HG03521 (cell line): ENCODE data around the gene MBD6.

Experiments used
- ATAC-seq: cut with Tn5 transposase; IDR thresholded peaks from one replicate; pipeline ENCODE4 v1.9.1; 2021; ENCODE audit warnings: mild to moderate bottlenecking, moderate library complexity; ENCODE audit not compliant: unreplicated experiment

MBD6 gene, protein sequence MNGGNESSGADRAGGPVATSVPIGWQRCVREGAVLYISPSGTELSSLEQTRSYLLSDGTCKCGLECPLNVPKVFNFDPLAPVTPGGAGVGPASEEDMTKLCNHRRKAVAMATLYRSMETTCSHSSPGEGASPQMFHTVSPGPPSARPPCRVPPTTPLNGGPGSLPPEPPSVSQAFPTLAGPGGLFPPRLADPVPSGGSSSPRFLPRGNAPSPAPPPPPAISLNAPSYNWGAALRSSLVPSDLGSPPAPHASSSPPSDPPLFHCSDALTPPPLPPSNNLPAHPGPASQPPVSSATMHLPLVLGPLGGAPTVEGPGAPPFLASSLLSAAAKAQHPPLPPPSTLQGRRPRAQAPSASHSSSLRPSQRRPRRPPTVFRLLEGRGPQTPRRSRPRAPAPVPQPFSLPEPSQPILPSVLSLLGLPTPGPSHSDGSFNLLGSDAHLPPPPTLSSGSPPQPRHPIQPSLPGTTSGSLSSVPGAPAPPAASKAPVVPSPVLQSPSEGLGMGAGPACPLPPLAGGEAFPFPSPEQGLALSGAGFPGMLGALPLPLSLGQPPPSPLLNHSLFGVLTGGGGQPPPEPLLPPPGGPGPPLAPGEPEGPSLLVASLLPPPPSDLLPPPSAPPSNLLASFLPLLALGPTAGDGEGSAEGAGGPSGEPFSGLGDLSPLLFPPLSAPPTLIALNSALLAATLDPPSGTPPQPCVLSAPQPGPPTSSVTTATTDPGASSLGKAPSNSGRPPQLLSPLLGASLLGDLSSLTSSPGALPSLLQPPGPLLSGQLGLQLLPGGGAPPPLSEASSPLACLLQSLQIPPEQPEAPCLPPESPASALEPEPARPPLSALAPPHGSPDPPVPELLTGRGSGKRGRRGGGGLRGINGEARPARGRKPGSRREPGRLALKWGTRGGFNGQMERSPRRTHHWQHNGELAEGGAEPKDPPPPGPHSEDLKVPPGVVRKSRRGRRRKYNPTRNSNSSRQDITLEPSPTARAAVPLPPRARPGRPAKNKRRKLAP

DNA sequence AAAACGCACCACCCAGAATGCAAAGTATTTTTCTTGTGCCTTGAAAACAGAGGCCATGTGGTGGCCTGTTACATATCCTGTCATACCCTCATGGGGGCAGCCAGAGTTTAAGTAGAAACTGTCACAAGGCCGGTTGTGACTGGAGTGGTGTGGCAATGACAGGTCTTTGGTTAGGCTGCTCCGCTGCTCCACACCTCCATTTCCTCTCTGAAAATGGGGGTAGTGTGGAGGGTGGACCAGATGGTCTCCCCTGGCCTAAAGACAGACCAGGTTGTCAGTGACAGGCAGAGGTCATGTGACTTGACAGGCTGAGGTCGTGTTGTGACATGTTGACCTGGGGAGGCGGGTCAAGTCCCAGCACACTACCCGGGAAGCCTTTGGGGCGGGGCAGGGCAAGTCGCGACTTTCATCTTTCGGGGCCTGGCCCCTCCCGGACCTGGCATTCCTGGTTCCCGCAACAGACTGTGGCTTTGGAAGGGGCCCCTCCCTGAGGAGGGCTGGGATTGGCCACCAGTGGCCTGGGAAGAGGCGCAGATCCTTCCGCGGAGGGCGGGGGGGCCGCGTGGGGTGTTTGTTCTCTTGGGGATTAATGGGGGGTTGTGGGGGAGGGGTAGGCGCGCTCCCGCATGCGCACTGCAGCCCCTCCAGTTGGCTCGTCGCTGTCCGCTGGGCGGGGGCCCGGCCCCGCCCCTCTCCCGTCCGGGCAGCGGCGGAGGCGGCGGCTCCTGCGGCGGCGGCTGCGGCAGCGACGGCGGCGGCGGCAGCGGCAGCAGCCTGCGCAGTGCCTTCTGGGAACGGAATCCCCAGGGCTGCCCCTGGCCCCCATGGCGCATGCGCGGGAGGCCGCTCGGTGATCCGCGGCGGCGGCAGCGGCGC is at the start of gene MBD6:
TSS of gene MBD6 (plus strand) at position 814 of the 876 bp plus-strand sequence. CDS start 1,480 bp downstream, outside the sequence.
- peak; percentile 33 for ATAC-seq

DNA sequence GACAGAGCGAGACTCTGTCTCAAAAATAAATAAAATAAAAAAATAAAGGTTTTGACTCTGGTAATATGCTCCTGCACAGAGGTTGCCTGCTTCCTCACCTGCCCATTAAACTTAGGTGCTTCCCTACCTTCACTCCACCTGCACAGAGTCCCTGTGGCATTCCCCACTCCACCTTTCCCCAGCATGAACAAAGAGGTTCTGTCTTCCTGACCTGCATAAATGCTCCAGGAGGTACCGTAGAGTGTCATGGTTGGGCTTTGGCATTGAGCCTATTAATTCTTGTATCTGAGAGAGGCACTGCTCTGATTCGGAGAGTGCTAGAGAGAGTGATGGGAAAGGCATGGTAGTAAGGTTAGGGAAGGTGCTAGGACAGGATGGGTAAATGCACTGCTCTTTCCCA is 49.2 kb upstream of the MBD6 start:
- ATAC-seq, result no peak

DNA sequence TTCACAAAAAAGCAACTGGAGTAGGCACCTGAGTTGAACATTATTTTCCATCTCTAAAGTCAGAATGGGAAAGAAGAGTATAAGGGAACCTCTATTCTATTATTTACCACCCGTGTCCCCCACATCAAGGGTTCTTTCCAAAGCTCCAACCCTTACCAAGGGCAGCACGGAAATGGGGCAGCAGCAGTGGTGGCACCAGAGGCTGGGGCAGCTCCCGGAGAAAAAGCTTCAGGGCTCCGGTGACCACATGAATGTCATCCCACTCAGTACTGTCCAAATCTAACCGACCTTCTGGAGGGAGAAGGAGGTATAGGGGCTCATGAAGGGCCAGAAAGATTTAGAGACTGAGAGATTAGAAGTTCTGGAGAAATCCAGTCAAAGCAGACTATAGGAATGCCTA is 48.7 kb upstream of the MBD6 start:
- no peak for ATAC-seq

DNA sequence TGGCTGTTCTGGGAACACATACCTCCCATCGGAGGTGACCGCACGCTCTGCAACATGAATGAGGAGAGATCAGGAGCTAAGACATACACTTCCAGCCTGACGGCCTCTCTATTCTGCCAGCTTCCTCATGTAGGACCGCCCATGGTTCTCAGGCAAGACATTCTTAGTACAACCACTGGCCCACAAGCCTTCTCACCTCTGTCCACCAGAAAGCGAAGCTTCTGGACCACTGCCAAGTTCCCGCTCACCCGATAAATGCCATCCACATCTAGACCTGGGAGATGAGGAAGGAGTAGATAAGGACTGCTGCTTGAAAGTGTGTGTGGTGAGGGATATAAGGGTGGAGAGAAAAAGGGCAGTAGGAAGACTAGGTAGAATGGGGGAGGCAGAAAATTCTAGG is 48.2 kb upstream of the MBD6 start:
- ATAC-seq, result no peak

DNA sequence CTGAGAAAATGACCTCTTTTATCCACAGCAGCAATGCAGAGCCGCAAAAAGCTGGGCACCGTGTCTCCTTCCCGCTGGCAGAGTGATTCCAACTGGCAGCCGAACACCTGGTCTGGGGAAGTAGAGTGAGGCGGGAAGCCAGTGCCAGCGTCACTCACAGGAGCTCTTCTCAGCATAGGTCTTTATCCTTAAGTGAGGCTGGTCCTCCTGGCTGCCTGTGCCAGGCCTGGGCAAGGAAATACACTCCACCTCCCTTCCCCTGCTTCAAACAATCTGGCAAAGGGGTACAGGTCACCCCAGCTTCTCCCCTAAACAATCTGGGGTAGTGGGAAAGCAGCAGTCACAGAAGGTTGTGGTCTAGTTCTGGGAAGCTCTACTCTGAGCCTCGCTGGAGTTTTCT is 47.8 kb upstream of the MBD6 start:
- ATAC-seq, result no peak

DNA sequence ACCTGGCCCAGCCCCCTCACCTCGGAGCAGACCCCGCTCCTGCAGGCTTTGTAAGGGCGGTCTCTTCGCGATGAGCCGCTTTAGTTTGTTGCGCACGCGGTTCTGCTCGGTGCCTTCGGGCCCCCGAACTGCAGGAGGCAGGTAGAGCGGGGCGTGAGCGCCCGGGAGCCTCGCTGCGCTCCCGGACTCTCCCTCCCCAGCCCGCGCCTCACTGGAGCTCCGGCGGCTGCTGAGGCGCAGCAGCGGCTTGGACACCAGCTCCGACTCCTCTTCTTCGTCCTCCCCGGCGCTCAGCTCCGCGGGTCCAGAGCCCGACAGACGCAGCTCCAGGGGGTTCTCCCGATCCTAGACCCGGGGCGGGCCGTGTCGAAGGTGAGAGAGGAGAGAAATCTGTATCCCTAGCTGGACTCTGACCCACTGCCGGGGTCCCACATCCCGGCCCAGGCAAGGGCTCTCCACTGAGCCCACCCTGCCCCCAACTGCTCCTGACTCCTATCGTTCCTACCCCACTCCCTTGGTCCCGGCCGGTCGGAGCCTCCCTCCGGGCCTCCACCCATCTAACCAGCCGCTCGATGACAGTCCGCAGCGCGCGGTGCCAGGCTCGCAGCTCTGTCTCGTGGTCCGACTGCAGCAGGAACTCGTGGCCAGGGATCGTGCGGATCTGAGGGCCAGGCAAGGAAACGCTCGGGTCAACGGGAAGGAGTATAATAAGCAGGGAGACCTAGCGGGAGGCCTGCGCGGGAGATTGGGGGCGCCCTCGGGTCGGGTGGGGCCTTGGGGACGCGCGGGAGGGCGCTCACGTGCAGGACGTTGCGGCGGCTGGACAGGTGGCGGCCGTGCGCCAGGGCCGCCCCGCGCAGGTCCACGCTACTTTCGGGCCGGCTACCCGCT is 47.1 kb upstream of the MBD6 start:
- ATAC-seq, result no peak

DNA sequence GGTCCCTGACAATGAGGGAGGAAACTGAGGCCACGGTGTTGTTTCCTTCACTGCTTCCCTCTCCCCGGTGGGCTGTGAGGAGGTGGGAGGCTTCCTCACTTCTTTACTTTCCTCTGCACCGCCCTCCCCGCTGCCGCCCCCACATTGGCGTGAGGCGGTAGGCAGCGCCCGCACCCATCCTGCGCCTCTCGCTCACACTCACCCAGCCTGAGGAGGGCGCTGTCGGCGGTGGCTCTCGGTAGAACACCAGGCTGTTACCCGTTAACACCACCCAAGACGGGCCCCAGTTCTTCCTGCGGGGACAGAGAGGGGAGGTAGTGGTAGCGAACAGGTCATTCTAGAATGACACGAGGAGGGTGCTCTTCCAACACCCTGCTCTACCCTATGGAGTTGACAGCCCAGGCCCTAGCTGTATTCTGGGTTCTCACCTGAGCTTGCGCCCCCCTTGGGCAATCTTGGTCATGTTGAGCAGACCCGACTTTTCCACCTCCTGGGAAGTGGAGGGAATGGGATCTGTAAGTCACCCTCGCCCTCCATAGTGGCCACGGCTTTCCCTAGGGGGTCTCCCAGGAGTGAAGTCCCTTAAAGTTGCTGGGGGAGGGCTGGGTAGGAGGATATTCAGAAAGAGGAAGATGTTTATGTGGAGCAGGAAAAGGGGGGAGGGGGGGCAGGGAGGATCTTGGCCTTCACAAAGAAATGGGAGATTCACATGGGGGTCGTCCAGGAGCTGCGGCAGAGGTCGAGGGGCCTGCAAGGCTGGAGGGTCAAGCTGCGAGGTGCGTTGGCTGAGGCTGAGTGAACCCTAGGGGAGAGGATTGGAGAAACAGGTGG is 46.2 kb upstream of the MBD6 start:
- no peak for ATAC-seq

DNA sequence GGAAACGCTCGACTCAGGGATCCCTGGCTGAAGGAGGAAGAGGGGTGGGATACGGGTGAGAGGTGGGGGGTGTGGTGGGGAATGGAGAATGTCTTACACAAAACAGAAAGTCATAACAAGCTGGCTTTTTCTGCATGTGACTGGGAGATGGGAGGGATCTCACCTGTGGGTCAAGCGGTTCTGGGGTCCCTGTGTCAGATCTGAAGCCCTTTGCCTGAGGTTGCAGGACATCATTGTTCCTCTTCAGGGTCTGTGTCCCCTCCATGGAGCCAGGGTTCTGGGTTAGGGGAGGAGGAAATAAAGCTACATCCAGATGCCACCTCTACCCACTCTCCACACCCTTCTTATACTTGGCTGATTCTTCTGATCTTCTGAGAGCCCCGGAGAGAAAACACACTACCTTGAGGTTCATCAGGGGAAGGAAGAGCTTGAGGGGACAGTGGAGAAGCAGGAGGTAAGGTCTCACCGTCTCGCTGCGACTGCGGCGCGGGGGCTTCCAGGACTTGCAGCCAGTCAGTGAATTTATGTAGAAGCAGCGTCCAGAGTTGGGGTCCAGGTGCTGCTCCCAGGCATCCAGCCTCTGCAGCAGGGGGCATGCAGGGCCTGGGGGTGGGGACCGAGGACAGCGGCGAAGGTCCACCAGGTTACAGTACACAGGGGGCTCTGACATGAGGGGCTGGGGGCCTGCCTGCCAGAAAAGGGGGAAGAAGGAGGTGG is 45.5 kb upstream of the MBD6 start:
- no peak for ATAC-seq

DNA sequence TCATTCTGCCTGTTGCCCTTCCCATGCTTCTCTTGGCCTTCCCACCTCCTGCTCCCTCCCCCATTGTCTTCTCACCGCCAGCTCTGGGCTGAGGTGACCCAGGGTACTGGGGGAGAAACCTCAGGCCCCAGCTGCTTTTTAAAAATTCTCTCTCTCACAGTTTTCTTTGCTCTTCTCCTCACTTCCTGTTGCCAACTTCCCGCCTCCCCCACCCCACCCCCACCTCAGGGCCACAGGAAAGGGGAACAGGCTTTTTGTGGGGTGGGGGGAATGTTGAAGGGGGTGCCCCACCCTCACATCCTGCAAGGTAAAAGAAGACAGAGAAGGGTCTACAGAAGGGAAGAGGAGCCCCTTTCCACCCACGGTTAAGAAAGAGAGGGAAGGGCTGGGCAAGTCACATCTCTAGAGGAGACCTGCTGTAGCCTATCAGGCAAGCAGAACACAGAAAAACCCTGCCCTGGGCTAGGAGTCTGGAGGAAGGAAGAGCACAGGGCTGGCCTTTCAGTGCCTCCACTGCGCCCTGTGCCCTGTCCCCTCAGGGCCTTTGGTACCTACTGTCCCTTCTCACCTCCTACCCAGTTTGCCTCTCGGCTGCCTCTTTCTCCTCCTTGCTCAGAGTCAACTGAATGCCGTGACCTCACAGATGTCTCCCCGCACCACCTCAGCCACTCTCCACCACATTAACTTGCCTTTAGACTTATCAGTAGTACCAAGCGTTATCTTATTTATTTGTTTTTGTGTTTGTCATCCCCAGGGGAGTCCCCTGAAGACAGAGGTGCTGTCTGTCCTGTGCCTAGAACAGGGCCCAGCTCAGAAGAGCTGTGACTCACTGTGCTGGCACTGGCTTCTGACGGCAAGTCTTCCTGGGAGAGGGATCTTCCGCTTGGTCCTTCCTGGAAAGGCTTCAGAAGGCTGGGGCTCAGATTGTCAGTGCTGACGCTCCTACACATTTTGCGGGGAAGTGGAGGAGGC is 44.6 kb upstream of the MBD6 start:
- ATAC-seq, result no peak

DNA sequence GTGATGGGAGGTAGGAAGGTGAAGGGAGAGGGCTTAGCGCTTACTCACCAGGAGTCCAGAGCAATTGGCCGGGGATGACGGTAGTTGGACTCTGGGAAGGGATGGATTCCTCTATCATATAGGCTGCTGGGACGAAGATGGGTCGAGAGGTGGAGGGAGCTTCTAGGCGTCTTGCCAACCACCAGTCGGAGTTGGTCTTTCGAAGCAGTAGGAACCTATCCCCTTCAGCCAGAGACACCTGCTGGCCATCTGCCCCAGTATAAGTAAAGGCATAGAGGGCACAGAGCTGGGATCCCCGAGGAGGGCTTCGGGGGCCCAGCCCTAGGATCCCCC is 43.6 kb upstream of the MBD6 start:
- no peak for ATAC-seq

DNA sequence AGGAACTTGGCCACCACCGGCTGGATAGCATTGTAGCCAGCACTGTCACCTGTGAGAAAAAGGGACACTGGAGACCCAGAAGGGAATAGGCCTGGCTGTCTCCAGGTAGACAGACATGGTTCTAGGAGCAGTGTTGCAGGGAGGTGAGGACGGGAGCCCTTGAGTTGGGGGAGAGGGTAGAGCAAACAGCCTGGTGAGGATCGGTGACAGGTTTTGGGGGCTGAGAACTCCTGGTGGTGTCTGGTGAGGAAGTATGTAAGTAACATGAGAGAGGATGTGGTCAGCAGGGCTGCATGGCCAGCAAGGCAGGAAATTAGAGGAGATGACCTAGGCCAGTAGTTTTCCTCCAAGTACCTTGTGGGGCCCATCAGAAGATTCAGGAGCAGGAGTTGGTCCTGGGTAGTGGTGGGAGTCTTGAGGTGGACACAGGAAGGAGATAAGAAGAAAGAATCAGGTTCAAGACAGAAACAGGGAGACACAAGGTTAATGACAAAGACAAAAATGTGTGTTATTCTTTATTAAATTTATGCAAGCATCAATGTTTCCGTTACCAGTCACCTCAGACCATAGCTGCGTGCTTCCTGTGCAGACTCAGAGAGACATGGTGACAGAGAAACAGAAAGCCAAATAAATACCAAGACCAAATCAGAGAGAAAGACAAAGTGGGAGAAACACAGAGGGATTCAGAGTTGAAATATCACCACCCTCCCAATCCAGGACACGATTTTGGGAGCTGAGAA is 43.1 kb upstream of the MBD6 start, which contains the start of gene ARHGAP9:
TSS of gene ARHGAP9 (minus strand) at position 491 of the 740 bp plus-strand sequence. CDS start at position 31, 460 bp downstream.
- peak; percentile 47 for ATAC-seq

DNA sequence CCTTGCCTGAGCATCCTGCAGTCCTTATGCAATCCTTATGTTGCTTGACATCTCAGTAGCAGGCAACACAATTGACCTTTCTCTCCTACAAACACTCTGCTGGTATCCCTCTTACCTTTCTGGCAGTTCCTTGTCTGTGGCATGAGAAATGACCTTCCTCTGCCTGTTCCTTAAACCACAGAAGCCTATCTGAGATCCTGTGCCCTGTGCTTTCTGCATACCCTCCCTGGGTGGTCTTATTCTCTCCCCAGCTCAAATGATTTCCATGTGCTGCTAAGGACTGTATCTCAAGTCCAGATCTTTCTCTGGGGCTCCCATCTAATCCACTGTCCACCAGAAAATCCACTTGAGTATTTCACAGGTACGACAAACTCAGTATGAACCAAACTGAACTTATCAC is 41.0 kb upstream of the MBD6 start:
- ATAC-seq, result no peak

DNA sequence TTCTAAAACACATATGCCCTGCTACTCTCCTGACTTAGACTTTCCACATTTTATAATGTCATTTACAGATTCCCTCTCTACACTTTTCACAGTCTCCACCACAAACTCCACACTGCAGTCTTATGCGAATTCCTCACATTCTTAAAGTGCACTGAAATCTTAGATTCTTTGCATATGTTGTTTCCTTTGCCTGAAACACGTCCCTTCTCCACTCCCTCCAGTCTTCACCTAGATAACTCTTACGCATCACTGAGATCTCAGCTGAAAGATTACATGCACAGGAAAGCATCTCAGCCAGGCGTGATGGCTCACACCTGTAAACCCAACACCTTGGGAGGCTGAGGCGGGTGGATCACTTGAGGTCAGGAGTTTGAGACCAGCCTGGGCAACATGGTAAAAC is 39.2 kb upstream of the MBD6 start:
- ATAC-seq, result no peak

DNA sequence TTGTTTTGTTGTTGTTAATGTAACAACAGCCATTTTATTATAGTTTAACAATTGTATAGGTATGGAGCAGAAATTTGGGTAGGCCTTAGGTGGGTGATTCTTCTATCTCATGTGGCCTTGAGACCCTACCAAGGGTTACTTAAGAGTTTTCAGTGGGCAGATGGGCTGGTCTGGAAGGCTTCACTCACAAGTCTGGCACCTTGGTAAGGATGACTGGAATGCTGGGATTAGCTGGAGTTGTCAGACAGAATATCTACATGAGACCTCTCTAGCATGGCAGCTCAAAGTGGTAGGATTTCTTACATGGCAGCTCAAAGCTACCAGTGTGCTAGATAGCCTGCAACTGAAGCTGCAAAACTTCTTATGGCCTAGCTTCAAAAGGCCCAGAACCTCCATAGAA is 36.9 kb upstream of the MBD6 start:
- no peak for ATAC-seq

DNA sequence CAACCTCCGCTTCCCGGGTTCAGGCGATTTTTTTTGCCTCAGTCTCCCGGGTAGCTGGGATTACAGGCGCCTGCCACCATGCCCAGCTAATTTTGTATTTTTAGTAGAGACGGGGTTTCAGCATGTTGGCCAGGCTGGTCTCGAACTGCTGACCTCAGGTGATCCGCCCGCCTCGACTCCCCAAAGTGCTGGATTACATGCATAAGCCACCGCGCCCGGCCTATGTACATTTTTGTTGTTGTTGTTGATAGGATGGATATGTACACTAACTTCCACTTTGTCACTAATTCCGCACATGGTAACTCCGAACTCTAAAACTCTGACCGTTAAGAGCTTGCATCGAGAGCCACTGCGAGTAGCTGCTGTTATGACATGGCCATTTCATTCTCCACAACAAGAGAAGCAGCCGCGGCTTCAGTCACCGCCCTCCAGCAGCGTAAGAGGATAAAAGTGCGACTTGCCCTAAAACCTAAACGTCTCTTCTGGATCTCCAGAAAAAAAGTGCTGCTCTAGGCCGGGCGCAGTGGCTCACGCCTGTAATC is 35.5 kb upstream of the MBD6 start:
- ATAC-seq, result no peak
